T1000 (cell line): ENCODE measurements around the gene HOXA13.

Source experiments
- DNase-seq: peaks from one replicate; lab custom pipeline; 2025; ENCODE audit warnings: mixed read lengths; lab: John Stamatoyannopoulos, UW

HOXA13 gene

DNA sequence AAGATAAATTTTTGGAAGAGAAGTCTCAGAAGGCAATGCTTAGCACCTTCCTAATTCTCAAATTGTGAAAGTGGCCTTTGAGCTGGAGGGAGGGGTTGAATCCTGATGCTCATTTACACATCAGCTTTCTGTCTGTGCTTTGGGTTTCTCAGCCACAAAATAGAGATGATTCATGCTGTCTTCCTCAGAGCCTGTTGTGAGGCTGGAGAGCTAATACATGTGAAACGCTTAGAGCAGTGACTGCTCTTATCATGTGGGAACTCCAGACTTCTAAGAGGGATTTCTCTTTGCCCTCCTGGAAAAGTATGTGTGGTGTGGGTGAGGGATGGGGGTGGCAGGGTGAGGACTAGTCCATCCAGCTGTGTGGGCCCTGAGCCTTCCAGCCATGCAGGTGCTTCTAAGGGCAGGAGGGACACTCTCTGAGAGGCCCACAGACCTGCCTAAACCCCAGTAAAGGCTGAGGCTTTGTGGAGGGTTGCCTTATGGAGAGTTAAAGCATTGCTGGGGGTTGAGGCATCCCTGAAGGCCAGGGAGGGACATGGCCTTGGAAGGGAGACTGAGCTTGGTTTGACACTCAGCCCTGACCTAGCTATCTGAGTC is 37.9 kb upstream of the HOXA13 start:
- DNase-seq, result no peak

DNA sequence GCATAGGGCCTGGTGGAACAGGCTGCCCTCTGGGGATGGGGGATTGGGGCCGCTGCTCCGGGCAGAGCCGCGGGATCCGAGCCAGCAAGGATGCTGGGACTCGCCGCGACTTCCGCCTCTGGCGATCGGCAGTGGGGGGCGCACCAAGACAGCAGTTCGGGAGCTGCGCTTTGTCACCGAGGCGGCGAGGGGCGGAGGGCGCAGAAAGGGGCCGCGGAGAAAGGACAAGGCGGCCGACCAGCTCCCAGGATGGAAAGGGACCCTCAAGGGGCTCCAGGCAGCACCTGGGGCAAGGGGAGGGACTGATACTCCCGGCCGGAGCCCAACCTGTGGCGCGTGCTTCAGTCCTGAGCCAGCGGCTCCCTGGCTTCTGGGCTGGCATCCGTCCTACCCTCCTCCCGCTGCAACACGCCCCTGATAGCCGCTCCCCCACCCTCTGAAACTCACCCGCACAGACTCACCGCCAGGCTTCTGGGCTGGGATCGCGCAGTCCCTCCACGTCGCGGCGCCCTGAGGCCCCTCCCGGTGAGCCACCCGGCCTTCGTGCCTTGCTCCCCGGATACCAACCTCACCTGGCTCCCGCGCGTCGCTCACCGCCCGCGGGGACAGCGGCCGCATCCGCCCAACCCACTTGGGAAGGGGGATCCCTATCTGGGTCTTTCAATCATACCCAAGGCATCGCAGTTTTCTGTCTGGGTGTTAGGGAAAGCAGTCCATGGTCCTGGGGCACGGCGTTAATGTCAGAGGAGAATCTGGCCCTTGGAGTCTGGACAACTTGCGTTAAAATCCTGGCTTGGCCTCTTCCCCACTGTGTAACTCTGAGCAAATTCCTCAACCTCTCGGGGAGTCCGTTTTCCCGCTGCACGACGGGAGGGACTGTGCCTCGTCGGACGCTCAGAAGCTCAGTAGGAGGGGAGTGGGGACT is 35.8 kb upstream of the HOXA13 start:
- peak; percentile 57 for DNase-seq

DNA sequence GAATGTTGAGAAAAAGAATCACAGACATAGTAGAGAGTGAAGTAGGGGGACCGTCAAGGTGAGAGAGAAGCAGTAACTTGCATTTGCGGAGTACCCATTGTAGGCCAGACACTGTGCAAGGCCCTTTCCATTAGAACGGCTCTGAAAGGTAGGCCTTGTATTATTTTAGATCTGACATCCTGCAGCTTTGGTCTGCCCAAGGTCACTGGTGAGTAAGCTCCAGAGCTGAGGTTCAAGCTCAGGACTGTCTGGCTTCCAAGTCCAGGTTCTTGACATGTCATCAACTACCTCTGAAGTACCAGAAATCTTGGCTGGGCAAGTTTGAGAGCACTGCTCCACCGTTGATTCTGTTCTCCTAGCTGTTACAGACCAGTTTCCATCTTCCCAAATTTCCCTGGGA is 29.6 kb upstream of the HOXA13 start:
- no peak for DNase-seq

DNA sequence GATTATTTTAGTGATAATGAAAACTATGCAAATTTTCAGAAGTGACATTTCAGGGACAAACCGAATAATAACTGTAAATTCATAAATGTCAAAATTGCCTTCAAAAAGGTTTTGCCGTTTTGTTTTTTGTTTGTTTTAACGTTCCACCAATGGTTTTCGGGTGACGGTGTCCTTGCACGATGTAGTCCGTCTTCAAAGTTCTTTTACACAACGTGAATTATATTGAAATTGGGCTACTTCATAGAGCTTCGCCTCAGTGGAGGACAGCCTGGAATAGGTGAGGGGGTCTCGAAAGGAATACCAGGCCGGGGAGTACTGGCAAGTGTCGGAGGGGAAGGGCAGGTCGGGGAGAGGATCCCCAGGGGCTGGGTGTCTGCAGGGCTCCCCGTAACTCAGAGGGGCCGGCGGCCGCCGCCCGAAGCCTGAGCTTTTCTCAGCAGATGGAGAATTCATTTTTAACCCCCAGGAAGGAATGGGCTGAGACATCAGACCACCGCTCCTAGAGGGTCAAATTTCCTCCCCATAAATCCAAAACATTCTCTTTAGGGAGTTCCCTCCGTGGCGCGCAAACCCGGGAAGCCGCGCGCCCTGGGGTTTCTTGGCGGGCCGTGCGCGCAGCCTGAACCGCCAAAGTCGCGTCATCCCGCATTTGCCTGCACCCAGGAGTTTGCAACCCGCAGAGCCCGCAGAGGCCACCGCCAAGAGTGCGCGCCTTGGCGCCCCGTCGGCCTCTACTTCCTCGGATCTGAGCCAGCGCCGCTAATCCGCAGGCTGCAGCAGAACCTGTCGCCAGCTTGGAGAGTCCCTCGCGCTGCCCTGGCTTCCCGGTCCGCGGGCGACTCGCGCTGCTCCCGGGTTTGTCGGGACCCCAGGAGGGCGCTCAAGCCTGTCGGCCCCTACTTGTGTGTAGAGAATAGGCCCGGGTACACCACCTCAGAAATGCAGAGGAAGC is 25.4 kb upstream of the HOXA13 start:
- no peak for DNase-seq

DNA sequence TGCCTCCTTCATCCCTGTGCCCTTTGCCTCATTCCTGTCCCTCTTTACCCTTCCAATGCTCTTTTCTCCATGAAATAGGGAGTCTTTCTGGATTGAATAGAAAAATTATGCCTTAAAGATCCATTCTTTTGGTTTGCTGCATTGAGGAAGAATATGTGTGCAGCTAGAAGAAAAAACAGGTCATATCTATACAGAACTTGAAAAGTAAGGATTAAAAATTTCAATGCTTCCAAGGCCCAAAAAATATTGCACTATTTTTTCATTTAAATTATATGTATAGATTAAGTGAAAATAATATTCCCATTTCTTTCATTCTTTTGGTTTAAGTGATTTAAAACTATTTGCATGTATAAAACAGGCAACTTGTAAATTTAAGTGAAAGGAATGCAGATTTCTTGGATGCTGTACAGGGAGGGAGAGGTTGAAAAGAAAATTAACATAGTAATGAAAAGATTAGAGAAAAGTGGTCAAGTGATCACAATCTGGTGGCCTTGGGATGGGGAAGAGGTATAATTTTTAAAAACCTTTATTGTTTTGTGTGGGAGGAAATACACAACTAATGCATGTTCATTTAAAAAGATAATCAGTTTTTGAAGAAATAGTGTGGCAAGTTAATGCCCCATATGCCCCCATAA is 24.2 kb upstream of the HOXA13 start:
- no peak for DNase-seq

DNA sequence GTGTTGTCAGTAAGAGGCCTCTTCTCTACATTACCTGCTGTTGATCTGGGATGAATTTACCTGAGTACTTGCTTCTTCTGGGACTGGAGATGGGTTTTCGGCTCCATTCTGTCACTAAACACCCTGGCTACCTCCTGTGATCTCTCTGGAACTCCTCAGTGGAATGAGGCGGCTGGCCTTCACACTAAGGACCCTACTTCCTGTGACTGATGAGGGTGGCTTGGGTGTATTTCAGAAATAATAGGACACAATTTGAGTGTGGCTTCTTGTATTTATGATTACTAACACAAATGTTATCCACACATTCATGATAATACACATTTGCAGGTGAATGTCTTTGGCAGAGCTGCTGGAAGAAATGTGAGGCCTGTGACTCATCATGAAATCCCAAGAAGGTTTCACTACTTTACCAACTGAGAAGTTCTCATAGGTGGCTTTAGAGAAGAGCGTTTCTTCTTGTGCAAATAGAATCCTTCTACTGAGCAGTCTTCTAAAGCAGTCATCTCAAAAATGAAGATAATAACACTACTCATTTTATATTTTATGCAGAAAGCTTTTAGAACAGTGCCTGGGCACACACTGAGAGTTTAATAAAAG is 21.4 kb upstream of the HOXA13 start:
- no peak for DNase-seq

DNA sequence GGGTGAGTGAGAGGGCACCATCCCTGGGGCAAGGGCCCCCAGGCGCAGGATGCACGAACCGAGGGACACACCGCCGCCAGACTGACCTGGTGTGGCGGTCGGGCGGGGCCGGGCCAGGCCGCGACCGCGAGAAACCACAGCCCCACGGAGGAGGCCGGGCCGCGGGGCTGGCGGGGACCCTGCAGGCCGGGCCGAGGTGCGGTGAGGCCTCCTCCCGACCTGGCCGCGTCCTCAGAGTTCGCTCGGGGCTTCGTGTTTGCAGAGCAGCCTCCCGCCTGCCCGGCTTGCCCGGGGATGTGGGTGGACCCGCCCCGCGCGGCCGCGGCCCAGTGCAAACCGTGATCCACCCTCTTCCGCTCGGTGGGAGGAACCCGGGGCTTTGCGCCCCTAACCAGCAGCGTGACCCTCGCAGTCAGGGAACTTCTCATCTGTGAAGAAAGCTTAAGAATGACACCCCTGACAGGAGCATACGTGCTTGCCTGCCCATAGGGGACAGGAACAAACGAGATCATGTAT is 20.6 kb upstream of the HOXA13 start:
- DNase-seq, result no peak

DNA sequence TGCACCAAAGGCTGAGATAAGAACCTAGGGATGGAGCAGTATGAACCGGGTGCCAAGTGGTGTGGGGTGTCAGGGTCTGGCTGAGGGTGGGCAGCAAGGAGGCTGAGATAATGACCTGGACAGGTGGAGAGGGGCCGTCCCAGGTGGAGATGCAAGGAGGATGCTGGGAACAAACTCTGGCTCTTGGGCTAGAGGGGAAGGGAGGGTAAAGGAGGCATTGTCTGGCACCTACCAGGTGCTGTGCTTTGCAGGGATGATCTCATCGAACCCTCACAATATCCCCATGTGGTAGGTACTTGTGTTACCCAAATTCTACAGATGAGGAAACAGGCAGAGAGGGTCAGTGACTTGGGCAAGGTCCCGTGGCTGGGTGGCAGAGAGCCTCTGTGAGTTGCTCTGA is 19.9 kb upstream of the HOXA13 start:
- no peak for DNase-seq

DNA sequence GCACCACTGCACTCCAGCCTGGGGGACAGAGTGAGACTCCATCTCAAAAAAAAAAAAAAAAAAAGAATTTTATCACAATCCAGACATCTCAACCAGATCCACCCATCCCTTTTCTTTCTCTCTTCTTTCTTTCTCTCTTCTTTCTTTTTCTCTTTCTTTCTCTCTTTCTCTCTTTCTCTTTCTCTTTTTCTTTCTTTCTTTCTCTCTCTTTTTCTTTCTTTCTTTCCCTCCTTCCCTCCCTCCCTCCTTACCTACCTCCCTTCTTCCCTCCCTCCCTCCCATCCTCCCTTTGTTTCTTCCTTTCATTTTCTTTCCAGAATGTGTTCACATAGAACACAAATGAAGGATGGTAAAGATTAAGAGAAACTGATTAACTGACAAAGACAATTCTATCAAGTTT is 18.1 kb upstream of the HOXA13 start:
- no peak for DNase-seq

DNA sequence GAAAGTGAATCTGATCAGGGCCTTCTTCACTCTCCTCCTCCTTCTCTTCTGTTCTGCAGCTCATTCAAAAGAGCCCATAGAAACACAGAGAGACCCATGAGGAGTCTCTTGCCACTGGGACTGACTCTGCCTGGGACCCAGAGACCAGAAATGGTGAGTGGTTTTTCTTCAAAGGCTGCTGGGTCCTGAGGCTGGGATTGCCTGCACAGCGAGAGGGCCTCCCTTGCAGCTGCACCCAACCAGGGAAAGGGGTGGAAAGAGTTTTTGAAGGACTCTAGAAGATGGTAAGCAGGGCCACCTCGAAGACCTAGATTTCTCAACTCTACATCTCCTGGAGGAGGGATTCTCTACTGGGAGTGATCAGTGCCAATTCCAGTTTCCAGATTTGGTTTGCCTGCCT is 15.5 kb upstream of the HOXA13 start:
- no peak for DNase-seq

DNA sequence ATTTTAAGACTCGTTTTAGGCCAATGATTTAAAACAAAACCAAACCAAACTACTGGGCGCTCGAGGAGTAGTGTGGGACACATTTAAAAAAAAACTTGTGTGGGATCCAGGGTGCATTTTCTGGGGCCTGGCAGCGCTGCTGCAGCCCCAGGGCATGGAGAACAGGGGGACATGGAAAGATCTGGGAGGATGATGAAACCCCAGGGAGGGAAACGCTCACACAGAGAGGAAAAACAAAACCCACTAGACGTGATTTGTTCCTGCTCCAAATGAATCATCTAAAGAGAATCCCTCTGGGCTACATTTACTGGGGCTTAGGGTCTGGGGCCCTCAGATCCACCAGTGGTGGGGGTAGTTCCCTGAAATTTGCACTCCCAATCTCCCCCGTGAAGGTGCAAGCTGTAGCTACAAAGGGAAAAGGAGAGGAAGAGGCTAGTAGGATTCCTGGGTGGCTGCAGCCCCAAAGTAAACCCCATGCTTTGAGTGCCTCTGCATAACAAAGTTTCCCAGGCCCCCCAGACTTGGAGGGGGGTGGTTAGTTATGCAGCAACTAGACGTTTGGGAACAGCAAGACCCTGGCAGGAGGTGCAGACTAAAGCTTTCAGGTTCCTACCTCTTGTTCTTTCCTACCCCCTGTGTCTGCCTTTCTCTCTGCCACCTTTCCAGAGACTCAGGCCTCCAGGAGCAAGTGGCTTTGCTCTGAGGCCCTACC is 14.5 kb upstream of the HOXA13 start:
- DNase-seq, result no peak

DNA sequence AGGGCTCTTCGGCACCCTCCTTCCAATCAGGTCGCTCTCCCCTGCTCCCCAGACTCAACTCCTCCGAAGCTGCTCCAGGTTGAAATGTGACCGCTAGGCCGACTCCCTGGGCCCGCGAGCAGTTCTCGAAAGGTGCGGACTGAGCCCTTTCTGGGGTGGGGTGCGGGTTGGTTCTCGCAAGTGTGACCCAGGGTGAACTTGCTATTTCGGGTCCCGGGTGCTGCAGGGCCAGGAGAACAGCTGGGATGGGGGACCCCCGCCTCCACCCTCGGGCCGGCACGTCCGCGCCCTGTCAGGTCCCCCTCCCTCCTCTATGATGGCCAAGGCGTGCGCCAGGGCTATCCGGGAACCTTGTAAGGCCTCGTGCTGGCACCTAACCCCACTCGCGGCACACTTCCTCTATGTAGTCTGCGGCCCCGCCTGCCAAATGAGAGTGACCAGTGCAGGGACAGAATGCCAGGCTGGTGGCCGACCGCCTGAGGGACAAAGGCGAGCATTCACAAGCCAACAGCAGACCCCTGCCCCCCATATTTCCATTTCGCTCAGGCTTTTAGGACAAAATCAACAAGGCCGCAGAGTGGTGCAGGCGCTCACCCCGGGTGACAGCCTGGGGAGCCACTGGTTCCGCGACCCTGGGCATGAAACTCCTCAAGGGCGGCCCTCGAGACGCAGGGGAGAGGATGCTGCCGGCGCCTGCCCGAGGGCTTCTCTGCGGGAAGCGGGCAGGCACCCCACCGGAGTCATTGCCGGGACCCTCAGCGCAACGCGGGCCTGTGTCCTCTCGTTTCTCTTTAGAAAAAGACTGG is 13.7 kb upstream of the HOXA13 start:
- no peak for DNase-seq

DNA sequence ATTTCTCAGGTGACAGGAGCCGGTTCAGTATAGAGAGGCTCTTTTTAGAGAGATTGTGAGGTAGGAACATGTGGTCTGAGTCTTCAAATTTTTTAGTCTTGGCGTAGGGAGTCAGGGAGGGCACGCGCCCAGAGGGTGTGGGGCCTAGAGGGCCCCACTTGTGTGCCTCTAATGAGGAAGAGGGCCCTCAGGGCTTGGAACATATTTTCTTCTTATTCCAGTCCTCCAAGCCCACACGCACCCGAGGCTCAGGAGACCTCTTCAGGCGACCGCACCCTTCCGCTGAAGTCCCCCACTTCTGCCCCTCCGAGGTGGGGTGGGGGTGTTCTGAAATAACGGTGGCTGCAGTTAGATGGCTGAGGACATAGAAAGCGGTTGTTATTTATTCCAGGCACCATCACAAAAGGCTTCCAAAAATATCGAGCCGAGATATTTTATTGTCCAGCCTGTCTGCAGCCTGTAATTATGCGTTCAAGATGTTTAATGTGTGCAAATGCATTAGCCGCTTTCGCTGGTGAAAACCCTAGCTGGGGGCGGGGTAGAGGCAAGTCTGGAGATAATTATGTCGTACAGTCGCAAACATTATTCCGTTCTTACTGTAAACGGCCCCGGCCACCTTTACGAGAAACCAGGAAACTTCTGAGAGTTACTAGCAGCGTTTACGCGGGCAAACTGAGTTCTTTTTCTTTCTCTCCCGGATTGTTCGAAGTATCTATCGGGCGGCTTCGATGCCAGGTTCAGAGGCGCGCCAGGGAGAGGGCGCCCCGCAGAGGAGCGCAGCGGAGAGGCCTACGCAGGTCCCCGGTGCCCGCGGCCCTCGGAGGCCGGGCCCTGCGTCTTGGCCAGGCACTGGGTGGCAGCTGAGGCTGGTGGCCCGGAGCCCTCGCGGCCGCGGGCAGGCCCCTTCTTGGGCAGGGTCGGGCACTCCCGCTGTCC is 12.9 kb upstream of the HOXA13 start:
- no peak for DNase-seq

DNA sequence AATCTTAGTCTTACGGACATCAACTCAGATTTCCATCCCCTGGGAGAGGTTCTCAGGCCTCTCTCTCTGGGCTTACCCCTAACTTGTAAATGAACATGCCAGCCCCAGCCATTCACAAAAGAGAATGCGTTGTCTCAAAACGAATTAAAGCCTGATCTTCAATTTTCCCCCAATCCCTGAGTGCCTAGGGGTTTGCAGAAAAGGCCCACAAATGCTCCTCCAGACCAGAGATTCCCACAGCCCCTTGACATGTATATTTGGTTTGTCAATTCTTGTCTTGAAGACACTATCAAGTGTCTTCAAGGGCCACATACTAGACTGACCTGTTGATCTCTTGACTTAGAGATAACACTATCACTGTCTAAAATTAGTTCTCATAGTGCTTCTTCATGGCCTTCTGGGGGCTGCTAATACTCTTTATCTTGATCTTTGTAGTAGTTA is 11.9 kb upstream of the HOXA13 start:
- DNase-seq, result no peak

DNA sequence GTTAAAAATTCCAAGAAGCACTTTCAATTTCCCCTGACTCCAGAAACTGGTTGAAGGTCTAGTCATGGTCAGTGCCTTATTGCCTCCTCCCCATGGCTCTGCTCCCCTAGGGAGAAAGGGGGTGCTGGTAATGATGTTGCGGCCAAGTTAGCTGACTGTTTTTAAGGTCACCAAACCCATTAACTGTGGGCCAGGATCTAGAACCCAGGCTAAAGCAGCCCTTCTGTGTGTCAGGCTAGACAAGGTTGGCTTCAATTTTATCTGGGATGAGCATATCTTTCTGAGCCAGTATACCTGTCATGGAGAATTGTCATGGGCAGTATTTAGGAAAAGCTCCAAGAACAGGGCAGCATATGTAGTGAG is 11.2 kb upstream of the HOXA13 start:
- no peak for DNase-seq

DNA sequence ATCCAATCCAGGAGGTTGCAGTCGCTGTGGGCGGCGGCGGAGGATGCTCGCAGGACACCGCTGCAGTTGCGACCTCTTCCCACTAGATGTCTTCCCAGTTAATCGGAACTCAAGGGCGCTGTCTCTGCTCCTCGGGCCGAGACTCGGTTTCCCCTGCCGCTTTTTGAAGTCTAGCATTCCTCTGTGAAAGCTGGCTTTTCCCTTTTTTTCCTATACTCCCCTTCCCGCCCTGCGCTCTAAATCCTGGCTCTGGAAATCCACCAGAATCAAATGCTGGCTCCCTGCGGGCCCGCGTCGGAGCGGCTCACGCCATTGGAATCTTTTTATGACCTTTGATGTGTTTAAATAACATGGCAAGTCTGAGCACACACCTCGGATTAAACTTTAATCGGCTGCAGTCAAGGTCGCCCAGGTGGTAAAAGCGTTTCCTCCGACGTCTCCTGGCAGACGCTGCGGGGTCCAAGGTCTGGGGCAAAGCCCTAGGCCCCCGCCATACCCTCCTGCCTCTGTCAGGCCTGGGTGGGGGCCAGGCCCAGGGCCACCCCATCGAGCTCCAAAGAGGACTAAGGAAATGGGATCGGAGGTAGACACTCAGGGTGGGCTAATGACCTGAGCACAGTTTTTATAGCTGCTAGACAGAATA is 10.7 kb upstream of the HOXA13 start:
- DNase-seq, result no peak

DNA sequence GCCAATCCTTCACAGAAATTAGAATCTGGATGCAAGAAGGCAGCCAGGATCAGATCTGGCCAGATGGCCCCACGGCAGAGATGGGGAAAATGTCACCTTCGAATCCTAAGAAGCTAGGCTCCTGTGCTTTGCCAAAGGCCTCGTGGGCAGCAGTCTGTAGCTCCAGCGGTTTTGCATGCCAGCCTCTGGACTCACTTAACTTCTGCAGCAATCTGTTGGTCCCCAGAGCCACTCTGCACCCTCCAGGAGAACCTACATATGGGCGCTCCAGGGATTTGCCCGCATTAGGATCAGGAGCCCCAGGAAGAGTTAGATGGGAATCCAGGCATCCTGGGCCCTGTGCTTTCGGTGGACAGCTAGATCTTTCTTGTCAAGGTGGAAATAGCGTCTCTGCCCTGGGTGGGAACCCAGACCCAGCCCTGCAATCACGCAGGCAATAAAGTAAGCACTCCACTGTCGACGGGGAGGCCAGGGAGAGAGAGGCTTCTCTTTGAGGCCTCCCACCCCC is 10.1 kb upstream of the HOXA13 start:
- DNase-seq, result no peak

DNA sequence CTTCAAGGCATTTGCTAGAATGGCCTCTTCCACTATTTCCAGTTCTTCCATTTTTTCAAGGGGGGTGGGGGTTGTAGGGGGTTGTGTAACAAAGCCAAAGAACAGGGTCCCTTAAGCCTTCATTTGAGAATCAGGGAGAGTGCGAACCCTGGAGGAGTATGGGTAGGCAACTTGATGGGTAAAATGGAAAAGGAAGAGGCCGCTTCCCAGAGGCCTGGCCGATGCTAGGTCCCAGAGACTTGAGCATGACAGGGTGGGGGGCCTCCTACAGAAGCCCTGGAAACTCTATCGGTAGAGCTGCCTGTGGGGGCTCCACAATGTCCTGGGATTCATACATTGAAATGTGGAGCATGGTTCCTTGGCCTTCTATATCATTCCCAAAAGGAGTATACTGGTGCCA is 9.1 kb upstream of the HOXA13 start:
- no peak for DNase-seq
